ACC112 (cell line): ENCODE measurements around the gene PI4K2A.
"Not testable (repeated sequence)": the region's sequence is repeated elsewhere in the genome, so short reads cannot be mapped to it uniquely, and the experiment has no call there.

ENCODE experiments used
- H2AFZ ChIP-seq: fragments of 200-600 bp; sonication (generic); one replicate; pipeline ENCODE4 v1.6.0; 2017; ENCODE audit warnings: antibody characterized with exemption, low read length; ENCODE audit not compliant: unreplicated experiment
- H3K27ac ChIP-seq: fragments of 200-600 bp; sonication (generic); 2 replicates; pipeline ENCODE4 v1.5.1; 2014; ENCODE audit warnings: low read depth, mild to moderate bottlenecking, antibody characterized with exemption, low read length, moderate library complexity
- H3K27me3 ChIP-seq: fragments of 200-600 bp; sonication (generic); 2 replicates; pipeline ENCODE4 v1.6.1; 2014; ENCODE audit warnings: mild to moderate bottlenecking, antibody characterized with exemption, low read length, moderate library complexity, mixed read lengths; ENCODE audit not compliant: insufficient read depth
- H3K36me3 ChIP-seq: fragments of 200-600 bp; sonication (generic); 2 replicates; pipeline ENCODE4 v1.6.1; 2016; ENCODE audit warnings: mild to moderate bottlenecking, antibody characterized with exemption, low read length, moderate library complexity, mixed read lengths; ENCODE audit not compliant: insufficient read depth
- H3K4me1 ChIP-seq: fragments of 200-600 bp; sonication (generic); one replicate; pipeline ENCODE4 v1.6.1; 2016; ENCODE audit warnings: low read length, mixed read lengths; ENCODE audit not compliant: insufficient read depth, unreplicated experiment, control insufficient read depth
- H3K4me3 ChIP-seq: fragments of 200-600 bp; sonication (generic); 2 replicates; pipeline ENCODE4 v1.5.1; 2014; ENCODE audit warnings: mild to moderate bottlenecking, low read depth, low read length
- H3K79me2 ChIP-seq: fragments of 200-600 bp; sonication (generic); one replicate; pipeline ENCODE4 v1.6.0; 2016; ENCODE audit warnings: low read length; ENCODE audit not compliant: control insufficient read depth, unreplicated experiment, insufficient read depth

Gene PI4K2A

GRCh38 chr10:97686301-97686961 is 46.0 kb downstream of the PI4K2A start:
- H3K27ac ChIP-seq, result peak overlapping the region; percentile 63
- peaks cover 48% of the 10 kb centered on the region for H3K4me1 ChIP-seq
- no peaks in the 10 kb centered on the region for H3K36me3 ChIP-seq
- H2AFZ ChIP-seq, result no peak overlapping the region
- peaks cover 38% of the 10 kb centered on the region for H3K79me2 ChIP-seq
- no peaks in the 10 kb centered on the region for H3K27me3 ChIP-seq
- H3K4me3 ChIP-seq, result peak overlapping the region; percentile 88

DNA sequence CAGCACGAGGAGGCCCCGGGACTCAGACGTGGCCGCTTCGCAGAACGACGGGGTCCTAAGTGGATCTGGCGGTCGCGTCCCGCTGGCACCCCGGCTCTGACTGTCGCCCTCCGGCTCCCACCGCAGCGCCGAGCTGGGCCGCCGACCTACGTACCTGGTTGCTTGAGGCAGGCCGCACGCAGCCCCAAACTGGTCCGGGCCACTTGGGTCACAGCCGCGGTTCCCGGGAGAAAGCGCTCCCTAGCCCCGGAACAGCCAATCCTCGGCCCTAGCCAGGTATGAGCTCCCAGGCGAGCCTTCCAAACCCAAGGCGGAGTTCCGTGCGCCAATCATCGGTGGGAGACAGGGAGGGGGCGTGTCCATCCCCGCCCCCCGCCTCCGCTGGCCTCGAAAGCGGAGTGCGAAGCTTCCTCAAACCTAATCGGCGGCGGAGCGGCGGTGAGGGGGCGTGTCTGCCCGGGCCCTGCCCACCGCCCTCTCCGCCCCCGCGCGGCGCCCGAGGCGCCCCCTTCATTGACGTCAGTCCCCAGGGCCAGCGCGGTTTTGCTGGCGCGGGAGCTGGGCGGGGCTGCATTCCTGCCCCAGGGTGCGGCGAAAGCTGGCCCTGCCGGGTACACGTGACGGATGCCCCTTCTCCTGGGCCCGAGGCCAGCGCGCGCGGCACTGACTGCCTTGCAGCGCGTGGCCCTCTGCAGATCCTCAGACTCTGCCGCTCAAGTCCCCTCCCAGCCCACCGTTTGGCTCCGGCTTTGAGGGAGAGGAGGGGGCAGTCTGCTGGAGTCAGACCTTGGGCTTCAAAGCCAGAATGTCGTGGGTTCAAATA is 46.7 kb downstream of the PI4K2A start, which contains the start of gene AVPI1:
Gene AVPI1 (minus strand): TSS at position 280 of the 823 bp plus-strand sequence. CDS start 7,336 bp downstream, outside the sequence.
- Histone ChIP-seq H3K27me3 (no peaks in the 10 kb centered on the region), H3K36me3 (no peaks in the 10 kb centered on the region), H3K79me2 (peaks cover 38% of the 10 kb centered on the region), H3K4me3 (peak within 1 kb of the TSS; percentile 88), H2AFZ (peak within 1 kb of the TSS; percentile 43), H3K27ac (peak within 1 kb of the TSS; percentile 91), H3K4me1 (peaks cover 48% of the 10 kb centered on the region)

DNA sequence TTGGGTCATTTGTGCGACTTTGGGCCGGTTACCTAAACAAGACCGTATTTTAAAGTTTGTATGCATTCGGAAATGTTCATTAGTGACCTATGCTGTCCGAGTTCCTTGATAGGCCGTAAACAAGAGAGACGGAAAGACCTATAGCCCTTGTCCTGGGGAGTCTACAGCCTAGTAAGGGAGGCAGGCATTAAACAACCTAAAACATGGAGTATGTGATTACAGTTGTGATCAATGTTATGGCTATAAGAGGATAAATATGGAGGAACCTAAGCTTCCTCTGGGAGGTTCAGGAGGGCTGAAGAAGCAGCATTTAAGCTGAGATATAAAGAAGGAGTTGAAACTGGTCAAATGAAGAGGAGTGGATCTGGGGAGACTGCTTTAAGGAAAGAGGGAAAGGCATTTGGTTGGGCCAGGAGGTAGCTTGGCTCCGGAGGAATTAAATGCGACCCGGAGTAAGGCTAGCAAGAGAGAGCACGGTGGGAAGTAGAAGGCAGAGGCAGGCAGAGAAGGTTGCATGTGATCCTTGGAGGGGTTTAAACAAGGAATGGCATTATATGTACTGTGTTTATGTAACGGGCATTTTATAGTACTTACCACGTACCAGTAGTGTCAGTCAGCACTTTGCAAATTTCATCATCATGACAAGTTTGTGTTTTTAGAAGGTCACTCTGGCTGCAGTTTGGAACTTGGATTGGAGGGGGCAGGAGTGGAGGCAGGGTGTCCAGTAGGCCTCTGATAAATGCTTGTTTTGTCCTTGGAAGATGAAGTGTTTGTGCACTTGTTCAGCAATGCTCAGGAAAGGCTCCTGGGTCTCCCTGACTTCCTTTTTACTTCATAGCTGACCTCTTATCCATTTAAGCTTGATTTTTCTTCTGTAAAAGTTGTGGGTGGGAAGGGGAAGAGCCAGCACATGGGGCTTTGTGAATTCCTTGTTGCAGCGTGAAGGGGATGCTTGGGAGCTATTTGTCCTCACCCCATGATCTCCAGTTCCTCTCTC is 47.6 kb downstream of the PI4K2A start:
- H3K27ac ChIP-seq, result peak overlapping the region; percentile 91
- peaks cover 48% of the 10 kb centered on the region for H3K4me1 ChIP-seq
- peak overlapping the region; percentile 43 for H2AFZ ChIP-seq
- H3K27me3 ChIP-seq, result no peaks in the 10 kb centered on the region
- no peaks in the 10 kb centered on the region for H3K36me3 ChIP-seq
- peak overlapping the region; percentile 59 for H3K4me3 ChIP-seq
- peaks cover 32% of the 10 kb centered on the region for H3K79me2 ChIP-seq

DNA sequence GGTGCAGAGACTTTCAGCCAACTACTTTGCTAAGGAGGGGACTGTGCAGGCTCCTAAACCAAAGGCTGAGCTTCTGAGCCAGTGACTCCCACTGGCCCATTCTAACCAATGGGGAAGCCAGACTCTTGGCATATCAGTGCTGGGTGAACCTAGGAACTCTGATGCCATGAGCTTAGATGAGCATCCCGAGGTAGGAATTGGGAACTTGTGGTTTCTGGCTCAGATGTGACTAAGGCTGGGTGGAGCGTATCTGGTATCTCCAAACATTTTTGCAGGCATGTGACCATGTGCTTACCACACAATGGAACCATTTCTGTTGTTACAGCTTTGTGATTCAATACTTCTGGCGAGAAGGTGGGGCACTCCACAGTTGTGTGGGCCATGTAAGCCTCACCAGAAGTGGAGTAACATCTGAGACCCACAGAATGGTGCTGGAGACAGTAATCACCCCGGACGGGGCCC is 49.1 kb downstream of the PI4K2A start:
- Histone ChIP-seq H3K4me1 (peaks cover 36% of the 10 kb centered on the region), H3K4me3 (no peak overlapping the region), H3K36me3 (no peaks in the 10 kb centered on the region), H3K27ac (peak overlapping the region; percentile 91), H3K27me3 (no peaks in the 10 kb centered on the region), H2AFZ (peak overlapping the region; percentile 78), H3K79me2 (peaks cover 21% of the 10 kb centered on the region)

DNA sequence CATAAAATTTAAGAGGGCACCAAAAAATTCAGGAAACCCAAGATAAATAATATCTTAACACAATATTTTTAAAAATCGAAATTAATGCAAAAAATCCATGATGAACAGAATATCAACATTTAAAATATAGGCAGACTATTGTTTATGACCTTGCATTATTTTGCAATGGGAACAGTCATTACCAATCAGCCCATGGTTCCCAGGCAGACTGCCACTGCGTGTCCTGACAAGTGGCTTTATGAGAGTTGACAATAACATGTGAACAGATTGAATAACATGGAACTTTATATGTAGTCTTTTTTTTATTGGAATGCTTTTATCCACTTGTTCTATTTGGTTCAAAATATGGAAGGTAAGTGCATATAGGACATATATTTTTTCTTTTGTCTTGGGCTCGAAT is 49.7 kb downstream of the PI4K2A start:
- Histone ChIP-seq H3K27ac (peak overlapping the region; percentile 91), H3K36me3 (no peaks in the 10 kb centered on the region), H3K27me3 (no peaks in the 10 kb centered on the region), H3K79me2 (peaks cover 15% of the 10 kb centered on the region), H3K4me1 (peaks cover 31% of the 10 kb centered on the region), H2AFZ (peak overlapping the region; percentile 78), H3K4me3 (no peak overlapping the region)

DNA sequence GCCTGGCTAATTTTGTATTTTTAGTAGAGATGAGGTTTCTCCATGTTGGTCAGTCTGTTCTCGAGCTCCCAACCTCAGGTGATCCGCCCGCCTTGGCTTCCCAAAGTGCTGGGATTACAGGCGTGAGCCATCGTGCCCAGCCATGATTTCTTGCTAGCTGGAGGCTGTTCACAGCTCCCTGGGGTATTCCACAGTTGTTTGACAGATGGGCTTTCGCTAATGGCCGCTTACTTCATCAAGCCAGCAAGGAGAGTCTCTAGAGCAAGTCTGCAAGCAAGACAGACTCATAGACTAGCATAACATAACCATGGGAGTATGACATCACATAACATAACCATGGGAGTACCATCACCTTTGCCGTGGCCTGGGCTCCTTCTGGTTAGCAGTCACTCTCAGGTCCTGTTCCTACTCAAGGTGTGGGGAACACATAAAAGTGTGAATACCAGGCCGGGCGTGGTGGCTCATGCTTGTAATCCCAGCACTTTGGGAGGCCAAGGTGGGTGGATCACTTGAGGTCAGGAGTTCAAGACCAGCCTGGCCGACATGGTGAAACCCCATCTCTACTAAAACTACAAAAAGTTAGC is 57.7 kb downstream of the PI4K2A start:
- H3K36me3 ChIP-seq, H3K4me1 ChIP-seq, H3K27me3 ChIP-seq, H2AFZ ChIP-seq, H3K79me2 ChIP-seq, H3K4me3 ChIP-seq, H3K27ac ChIP-seq: not testable (repeated sequence)

DNA sequence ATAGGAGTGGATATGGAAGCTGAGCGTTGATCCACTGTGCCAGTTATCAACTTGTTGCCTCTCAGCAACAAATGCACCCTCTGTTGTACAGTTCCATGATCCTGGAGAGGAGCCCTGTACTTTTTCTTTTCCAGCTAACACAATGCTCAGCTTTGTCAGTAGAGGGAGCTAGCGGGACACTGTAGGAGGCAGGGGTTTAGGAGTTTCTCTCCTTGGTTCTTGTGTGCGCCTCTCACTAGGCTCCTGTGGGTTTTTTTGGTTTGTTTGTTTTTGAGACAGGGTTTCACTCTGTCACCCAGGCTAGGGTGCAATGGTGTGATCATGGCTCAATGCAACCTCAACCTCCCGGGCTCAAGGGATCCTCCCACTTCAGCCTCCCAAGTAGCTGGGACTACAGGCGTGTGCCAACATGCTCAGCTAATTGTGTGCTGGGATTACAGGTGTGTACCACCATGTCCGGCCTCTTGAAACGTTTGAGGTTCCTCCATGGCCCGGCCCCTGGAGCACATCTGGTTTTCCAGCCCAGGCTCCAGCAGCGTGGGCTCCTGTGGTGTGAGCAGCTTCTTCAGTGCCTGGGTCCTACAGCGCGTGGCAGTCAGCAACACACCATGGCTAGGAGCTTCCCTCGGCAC is 61.1 kb downstream of the PI4K2A start:
- Histone ChIP-seq H3K27ac (no peak overlapping the region), H3K27me3 (no peaks in the 10 kb centered on the region), H3K36me3 (no peaks in the 10 kb centered on the region), H3K4me3 (no peak overlapping the region), H3K4me1 (no peaks in the 10 kb centered on the region), H2AFZ (no peak overlapping the region), H3K79me2 (no peaks in the 10 kb centered on the region)

DNA sequence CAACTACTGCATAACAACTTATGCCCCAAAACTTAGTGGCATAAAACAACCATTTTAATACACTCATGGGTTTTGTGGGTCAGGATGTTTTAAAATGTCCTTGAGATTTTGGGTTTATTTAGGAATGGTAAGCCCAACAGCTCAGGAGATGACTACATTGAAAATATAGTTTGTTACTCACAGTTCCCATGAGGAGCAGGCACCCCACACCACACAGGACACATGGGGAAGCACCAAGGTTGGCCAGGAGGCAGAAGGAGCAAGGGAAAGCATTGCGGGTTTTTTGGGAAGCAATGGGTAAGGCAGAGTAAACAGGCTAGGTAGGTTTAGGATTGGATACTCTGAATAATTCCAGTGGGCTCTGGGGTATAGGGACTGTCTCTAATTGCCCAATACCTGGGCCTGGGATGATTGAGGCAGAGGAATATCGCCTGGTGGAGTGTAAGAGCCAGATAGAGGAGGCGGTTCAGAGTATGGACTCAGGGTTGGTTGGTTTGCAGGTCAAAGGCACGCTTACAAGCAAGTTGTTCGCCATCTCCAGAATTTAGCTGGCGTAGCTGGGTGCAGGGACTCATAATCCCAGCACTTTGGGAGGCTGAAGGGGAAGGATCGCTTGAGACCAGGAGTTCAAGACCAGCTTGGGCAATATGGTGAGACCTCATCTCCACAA is 63.1 kb downstream of the PI4K2A start:
- Histone ChIP-seq H3K27me3 (no peaks in the 10 kb centered on the region), H3K36me3 (no peaks in the 10 kb centered on the region), H3K27ac (no peak overlapping the region), H3K4me3 (no peak overlapping the region), H2AFZ (no peak overlapping the region), H3K4me1 (no peaks in the 10 kb centered on the region), H3K79me2 (no peaks in the 10 kb centered on the region)

- H3K27ac ChIP-seq, result no peak overlapping the region
- H3K79me2 ChIP-seq, result no peaks in the 10 kb centered on the region
- H3K36me3 ChIP-seq, result no peaks in the 10 kb centered on the region
- no peak overlapping the region for H3K4me3 ChIP-seq
- H3K4me1 ChIP-seq, result no peaks in the 10 kb centered on the region
- H2AFZ ChIP-seq, result no peak overlapping the region
- H3K27me3 ChIP-seq, result no peaks in the 10 kb centered on the region
Observed at GRCh38 chr10:97704341-97704740, 63.9 kb downstream of the PI4K2A start.
